Panc1 (cell line): ENCODE results near the gene LPP. TPM values are rescaled to one million over a fixed set of nuclear protein-coding genes. Genes with fewer than 3 reads are reported as not detected.
A peak's percentile ranks its signal among the peaks of the same experiment; 100 is the strongest.

ENCODE experiments used
- ATAC-seq: fragments of 200-7000 bp; cut with Tn5 transposase; 2 replicates; pipeline ENCODE4 v1.9.1; 2020; ENCODE audit warnings: mild to moderate bottlenecking, moderate library complexity
- BruUV-seq: library from RNA; stranded (reverse); fragments of 400-500 nt; replicated peaks from 2 replicates; lab custom pipeline; 2021; lab: Mats Ljungman, UMichigan
- CTCF ChIA-PET: fragments of 300-600 bp; sonication (Branson Sonifier 250); formaldehyde crosslinking; loops from one replicate; lab custom pipeline; 2022; ENCODE audit warnings: antibody characterized with exemption; lab: Charles Lee
- POLR2A ChIA-PET: fragments of 300-600 bp; sonication (Branson Sonifier 250); formaldehyde crosslinking; loops from one replicate; lab custom pipeline; 2022; ENCODE audit warnings: antibody characterized with exemption; lab: Charles Lee
- DNase-seq: peaks from one replicate; pipeline ENCODE4 v3.0.0-alpha.2; 2010; ENCODE audit warnings: low read depth, low spot score
- H3K27ac ChIP-seq: 2 replicates; pipeline ENCODE4 v1.5.1; 2011; ENCODE audit warnings: mild to moderate bottlenecking, low read length, inconsistent platforms
- H3K27me3 ChIP-seq: fragments of 200-500 bp; sonication (Bioruptor generic); 2 replicates; pipeline ENCODE4 v1.6.0; 2014; ENCODE audit warnings: low read length, inconsistent platforms; ENCODE audit not compliant: control insufficient read depth, insufficient read depth
- H3K36me3 ChIP-seq: fragments of 200-500 bp; sonication (Bioruptor generic); 2 replicates; pipeline ENCODE4 v1.5.1; 2014; ENCODE audit warnings: inconsistent platforms, mild to moderate bottlenecking, low read length, moderate library complexity; ENCODE audit not compliant: control insufficient read depth, insufficient read depth
- H3K4me1 ChIP-seq: 2 replicates; pipeline ENCODE4 v1.5.1; 2011; ENCODE audit warnings: inconsistent platforms, mild to moderate bottlenecking, low read length, moderate library complexity; ENCODE audit not compliant: control insufficient read depth, insufficient read depth
- H3K4me3 ChIP-seq, 2 experiments: 2 replicates each; pipeline ENCODE4 v1.5.1; 2011 to 2012; ENCODE audit warnings: low read depth in 2 of 2, low read length in 2 of 2, mild to moderate bottlenecking in 2 of 2, inconsistent platforms in 1 of 2, moderate library complexity in 1 of 2
- H3K9me3 ChIP-seq: fragments of 200-500 bp; sonication (Bioruptor generic); 2 replicates; pipeline ENCODE4 v1.5.1; 2014; ENCODE audit warnings: low read depth, mild to moderate bottlenecking, inconsistent platforms, low read length, moderate library complexity; ENCODE audit not compliant: control insufficient read depth, insufficient read depth
- CTCF ChIP-seq: fragments of 450-650 bp; IDR thresholded peaks from 2 replicates; pipeline ENCODE4 v1.5.1; 2017; ENCODE audit warnings: mild to moderate bottlenecking
- POLR2AphosphoS5 ChIP-seq: IDR thresholded peaks from 2 replicates; pipeline ENCODE4 v1.6.1; 2012; ENCODE audit warnings: mild to moderate bottlenecking, low read depth, low read length, moderate library complexity
- REST ChIP-seq, 2 experiments: IDR thresholded peaks; 2 replicates each; pipeline ENCODE4 v1.6.1; 2011 to 2012; ENCODE audit warnings: low read depth in 2 of 2, control low read depth in 1 of 2, low read length in 1 of 2, mild to moderate bottlenecking in 1 of 2, moderate library complexity in 1 of 2; ENCODE audit not compliant: insufficient read depth in 1 of 2
- SIN3A ChIP-seq: IDR thresholded peaks from 2 replicates; pipeline ENCODE4 v1.6.1; 2012; ENCODE audit warnings: low read depth, mild to moderate bottlenecking, low read length, moderate library complexity, borderline replicate concordance; ENCODE audit not compliant: insufficient read depth
- TCF7L2 ChIP-seq: IDR thresholded peaks from 2 replicates; pipeline ENCODE4 v1.6.1; 2011; ENCODE audit warnings: mild to moderate bottlenecking, low read depth, low read length, inconsistent platforms
- in situ Hi-C: cut with HindIII; loops from 2 replicates; pipeline ENCODE4 v1.10.0; 2016; ENCODE audit warnings: low sequenced_read_pairs, low pct_unique_long_range_greater_than_20kb
- intact Hi-C: fragments of 100-400 bp; cut with micrococcal nuclease; formaldehyde crosslinking; loops from one replicate; pipeline ENCODE4 v1.10.0; 2022; ENCODE audit not compliant: unreplicated experiment
- total RNA-seq: library from RNA; stranded (reverse); gene quantifications from one replicate; pipeline ENCODE4 v1.2.1, GENCODE V29; 2021; ENCODE audit not compliant: unreplicated experiment

The LPP gene
- total RNA-seq, 1 experiment from 2014 or later, result 90.0 TPM

GRCh38 chr3:188183452-188183851 is 29.5 kb downstream of the LPP start:
- POLR2A ChIA-PET, result no interaction called here
- CTCF ChIA-PET, result interaction anchor here (0.5 kb wide), 1 partner anchor 247 kb away, joined by 3 read pairs; no protein-coding TSS in a partner anchor

GRCh38 chr3:188184160-188184559 is 30.2 kb downstream of the LPP start:
- Histone ChIP-seq H3K27me3 (no peaks in the 10 kb centered on the region), H3K9me3 (no peaks in the 10 kb centered on the region), H3K4me1 (no peaks in the 10 kb centered on the region; the same call in 1 of the 2 replicates), H3K27ac (no peak overlapping the region), H3K4me3 (no peak overlapping the region), H3K36me3 (no peaks in the 10 kb centered on the region)
- TF ChIP-seq REST (IDR thresholded peaks at IDR 0.05; ENCODE audit: insufficient read depth in 1 of 2, low read depth in 2 of 2, low read length in 1 of 2) (no peak), CTCF (no peak), POLR2AphosphoS5 (no peak), SIN3A (no peak), TCF7L2 (no peak)
- intact Hi-C loops (no loop called here), in situ Hi-C loops (no loop called here)
- no TSS peak for BruUV-seq
- ChIA-PET POLR2A (interaction anchor here (0.6 kb wide), 3 partner anchors 488 to 1410 kb away, joined by 3 to 7 read pairs (median 3); no protein-coding TSS in a partner anchor), CTCF (no interaction called here)
- DNase-seq (no peak), ATAC-seq (0 out of 2 replicates have a peak, but pooled peaks have one; percentile 27)

More at GRCh38 chr3:188183452-188183851, 29.5 kb downstream of the LPP start:
- no peak overlapping the region for H3K4me3 ChIP-seq
- H3K27ac ChIP-seq, result no peak overlapping the region
- DNase-seq, result no peak
- no TSS peak for BruUV-seq
- TF ChIP-seq TCF7L2 (no peak), SIN3A (no peak), CTCF (no peak), POLR2AphosphoS5 (no peak), REST (IDR thresholded peaks at IDR 0.05; ENCODE audit: insufficient read depth in 1 of 2, low read depth in 2 of 2, low read length in 1 of 2) (no peak)
- H3K4me1 ChIP-seq, result no peaks in the 10 kb centered on the region; the same call in 1 of the 2 replicates
- no peaks in the 10 kb centered on the region for H3K36me3 ChIP-seq
- in situ Hi-C loops (no loop called here), intact Hi-C loops (no loop called here)
- H3K27me3 ChIP-seq, result no peaks in the 10 kb centered on the region
- no peak for ATAC-seq
- H3K9me3 ChIP-seq, result no peaks in the 10 kb centered on the region
